Measurements from ENCODE around the gene CASD1.

CASD1 gene

GRCh38 chr7:94602181-94602580 is 92.6 kb downstream of the CASD1 start:
- Histone ChIP-seq H3K36me3 (ENCODE audit: control insufficient read depth in 1 of 2, insufficient read depth in 2 of 2, low read length in 2 of 2) (no peaks in the 10 kb centered on the region), H3K27ac (ENCODE audit: low read depth, low read length) (no peak overlapping the region)

DNA sequence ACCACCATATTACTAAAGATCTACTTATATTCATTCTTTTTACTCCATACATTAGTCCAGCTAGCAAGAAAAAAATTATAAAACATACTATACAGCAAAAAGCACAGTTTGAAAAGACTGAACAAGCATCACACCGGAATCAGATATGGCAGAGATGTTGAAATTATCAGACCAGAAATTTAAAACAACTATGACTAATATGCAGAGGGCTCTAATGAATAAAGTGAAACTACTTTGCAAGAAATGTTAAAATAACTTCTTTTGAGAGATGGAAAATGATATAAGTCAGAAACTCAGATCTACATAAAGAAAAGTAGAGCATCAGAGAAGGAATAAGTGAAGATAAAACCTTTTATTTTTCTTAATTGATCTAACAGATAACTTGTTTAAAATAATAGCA is 95.4 kb downstream of the CASD1 start:
- no peaks in the 10 kb centered on the region for H3K27me3 ChIP-seq (ENCODE audit: control insufficient read depth in 1 of 2, insufficient read depth in 2 of 2, low read length in 2 of 2)
- no peak overlapping the region for H3K27ac ChIP-seq (ENCODE audit: low read depth, low read length)
- H3K9me3 ChIP-seq (ENCODE audit: control insufficient read depth in 1 of 2, low read length in 2 of 2): no peaks in the 10 kb centered on the region
- H3K4me1 ChIP-seq (ENCODE audit: control insufficient read depth in 1 of 2, insufficient read depth in 2 of 2, low read length in 2 of 2): no peaks in the 10 kb centered on the region
- no peaks in the 10 kb centered on the region for H3K36me3 ChIP-seq (ENCODE audit: control insufficient read depth in 1 of 2, insufficient read depth in 2 of 2, low read length in 2 of 2)
- H3K4me3 ChIP-seq (ENCODE audit: low read depth in 1 of 2, low read length in 2 of 2): no peak overlapping the region
- no peak overlapping the region for H3K9ac ChIP-seq (ENCODE audit: low read depth in 1 of 2, low read length in 2 of 2)

More at GRCh38 chr7:94602181-94602580, 92.6 kb downstream of the CASD1 start:
- H3K4me3 ChIP-seq (ENCODE audit: low read depth in 1 of 2, low read length in 2 of 2): no peak overlapping the region
- H3K4me1 ChIP-seq (ENCODE audit: control insufficient read depth in 1 of 2, insufficient read depth in 2 of 2, low read length in 2 of 2): no peaks in the 10 kb centered on the region
- H3K27me3 ChIP-seq (ENCODE audit: control insufficient read depth in 1 of 2, insufficient read depth in 2 of 2, low read length in 2 of 2): no peaks in the 10 kb centered on the region
- H3K9ac ChIP-seq (ENCODE audit: low read depth in 1 of 2, low read length in 2 of 2): no peak overlapping the region
- no peaks in the 10 kb centered on the region for H3K9me3 ChIP-seq (ENCODE audit: control insufficient read depth in 1 of 2, low read length in 2 of 2)
